AG09319 (cell line): Measurements from ENCODE around the gene RPL26.
"Not testable (repeated sequence)": the region's sequence is repeated elsewhere in the genome, so short reads cannot be mapped to it uniquely, and the experiment has no call there.

Experiments used
- DNase-seq: peaks from one replicate; pipeline ENCODE4 v3.0.0-alpha.2; 2010; ENCODE audit warnings: low read depth; ENCODE audit errors: extremely low read depth
- CTCF ChIP-seq: IDR thresholded peaks from 2 replicates; pipeline ENCODE4 v1.5.1; 2011; ENCODE audit warnings: low read depth, mild to moderate bottlenecking, inconsistent platforms, low read length, moderate library complexity

RPL26 gene

GRCh38 chr17:8397636-8398035, 14.6 kb upstream of the RPL26 start, which contains the start of gene RNF222:
Gene RNF222 (minus strand): TSS chr17:8397827. CDS start chr17:8393461, 4,366 bp downstream.
- DNase-seq = no peak
- no peak for TF ChIP-seq CTCF

- DNase-seq = not testable (repeated sequence)
Observed at GRCh38 chr17:8394497-8394896, 11.5 kb upstream of the RPL26 start.

- no peak for TF ChIP-seq CTCF
- DNase-seq = no peak
Observed at GRCh38 chr17:8393470-8394231, 10.7 kb upstream of the RPL26 start.

GRCh38 chr17:8392674-8393469, 9.9 kb upstream of the RPL26 start:
- DNase-seq = no peak
- TF ChIP-seq CTCF = no peak

- no peak for TF ChIP-seq CTCF
- DNase-seq = no peak
Observed at GRCh38 chr17:8392274-8392673, 9.3 kb upstream of the RPL26 start.

GRCh38 chr17:8391711-8392110, 8.7 kb upstream of the RPL26 start:
- DNase-seq = no peak
- TF ChIP-seq CTCF = no peak

- TF ChIP-seq CTCF = no peak
- DNase-seq = no peak
Observed at GRCh38 chr17:8387914-8388651, 5.1 kb upstream of the RPL26 start.
